Activated B cell treated with CpG ODN at 0.5 μM for 24 hours (primary cell): ENCODE data around the gene EVX2. TPM values are rescaled to one million over a fixed set of nuclear protein-coding genes. Genes with fewer than 3 reads are reported as not detected.

ENCODE experiments used
- ATAC-seq: fragments of 200-7000 bp; cut with Tn5 transposase; one replicate; pipeline ENCODE4 v1.10.0; 2021; ENCODE audit warnings: low read depth, mild to moderate bottlenecking, moderate library complexity
- CTCF ChIA-PET: fragments of 350-600 bp; sonication (Branson Sonifier 250); formaldehyde crosslinking; loops from one replicate; lab custom pipeline; 2021; ENCODE audit warnings: antibody characterized with exemption; lab: Charles Lee
- POLR2A ChIA-PET: fragments of 350-600 bp; sonication (Branson Sonifier 250); formaldehyde crosslinking; loops from one replicate; lab custom pipeline; 2021; ENCODE audit warnings: antibody characterized with exemption; lab: Charles Lee
- DNase-seq: peaks from one replicate; pipeline ENCODE4 v3.0.0; 2022
- H3K27ac Mint-ChIP-seq: one replicate; pipeline ENCODE4 v1.8.0; 2020; ENCODE audit warnings: mixed read lengths
- H3K27me3 Mint-ChIP-seq: one replicate; pipeline ENCODE4 v1.8.0; 2021; ENCODE audit warnings: mixed read lengths
- H3K36me3 Mint-ChIP-seq: one replicate; pipeline ENCODE4 v1.8.0; 2021; ENCODE audit warnings: low read depth, mixed read lengths
- H3K4me1 Mint-ChIP-seq: one replicate; pipeline ENCODE4 v1.8.0; 2021; ENCODE audit warnings: mixed read lengths
- H3K4me3 Mint-ChIP-seq: one replicate; pipeline ENCODE4 v1.8.0; 2020; ENCODE audit warnings: mild to moderate bottlenecking, mixed read lengths
- H3K9me3 Mint-ChIP-seq: one replicate; pipeline ENCODE4 v1.8.0; 2020; ENCODE audit warnings: mixed read lengths
- CTCF ChIP-seq: fragments of 200-600 bp; IDR thresholded peaks from one replicate; pipeline ENCODE4 v1.8.0; 2022; ENCODE audit warnings: antibody characterized with exemption, mild to moderate bottlenecking
- intact Hi-C: fragments of 100-400 bp; cut with micrococcal nuclease; formaldehyde crosslinking; loops from one replicate; pipeline ENCODE4 v1.15.1; 2024
- total RNA-seq: library from RNA; stranded (reverse); gene quantifications from 2 replicates; pipeline ENCODE4 v1.2.3, GENCODE V29; 2022

Gene EVX2
- total RNA-seq, 1 donor from 2014 or later = not detected

- DNase-seq (no peak), ATAC-seq (no peak)
- no peak overlapping the region for H3K4me3 Mint-ChIP-seq
- intact Hi-C loops = no loop called here
- TF ChIP-seq CTCF = no peak
- no peaks in the 10 kb centered on the region for H3K36me3 Mint-ChIP-seq
- no peaks in the 10 kb centered on the region for H3K4me1 Mint-ChIP-seq
- no peaks in the 10 kb centered on the region for H3K9me3 Mint-ChIP-seq
- H3K27me3 Mint-ChIP-seq = peaks cover 73% of the 10 kb centered on the region
- ChIA-PET CTCF (no interaction called here), POLR2A (no interaction called here)
- no peak overlapping the region for H3K27ac Mint-ChIP-seq
These were observed 10.5 kb downstream of the EVX2 start for GRCh38 chr2:176072951-176073904.

GRCh38 chr2:176072292-176072669 lies 11.5 kb downstream of the EVX2 start:
- no peak for TF ChIP-seq CTCF
- Mint-ChIP-seq H3K4me3 (no peak overlapping the region), H3K27ac (no peak overlapping the region), H3K36me3 (no peaks in the 10 kb centered on the region), H3K4me1 (peaks cover 3% of the 10 kb centered on the region), H3K9me3 (no peaks in the 10 kb centered on the region), H3K27me3 (peaks cover 79% of the 10 kb centered on the region)
- intact Hi-C loops = no loop called here
- ATAC-seq (no peak), DNase-seq (no peak)
- POLR2A ChIA-PET = no interaction called here
- CTCF ChIA-PET = no interaction called here

- TF ChIP-seq CTCF = no peak
- H3K27ac Mint-ChIP-seq = no peak overlapping the region
- no peak for ATAC-seq
These were observed 12.2 kb downstream of the EVX2 start for GRCh38 chr2:176071330-176072291.

GRCh38 chr2:176068419-176068832 lies 15.3 kb downstream of the EVX2 start:
- H3K4me3 Mint-ChIP-seq = no peak overlapping the region
- no peaks in the 10 kb centered on the region for H3K9me3 Mint-ChIP-seq
- intact Hi-C loops = no loop called here
- ATAC-seq (no peak), DNase-seq (no peak)
- CTCF ChIA-PET = no interaction called here
- TF ChIP-seq CTCF = no peak
- POLR2A ChIA-PET = no interaction called here
- peaks cover 3% of the 10 kb centered on the region for H3K4me1 Mint-ChIP-seq
- H3K27me3 Mint-ChIP-seq = peaks cover 72% of the 10 kb centered on the region
- no peak overlapping the region for H3K27ac Mint-ChIP-seq
- no peaks in the 10 kb centered on the region for H3K36me3 Mint-ChIP-seq

More at GRCh38 chr2:176071330-176072291, 12.2 kb downstream of the EVX2 start:
- intact Hi-C loops = no loop called here
- H3K36me3 Mint-ChIP-seq = no peaks in the 10 kb centered on the region
- ChIA-PET POLR2A (no interaction called here), CTCF (no interaction called here)
- H3K27me3 Mint-ChIP-seq = peaks cover 78% of the 10 kb centered on the region
- no peaks in the 10 kb centered on the region for H3K9me3 Mint-ChIP-seq
- H3K4me3 Mint-ChIP-seq = no peak overlapping the region
- no peak for DNase-seq
- H3K4me1 Mint-ChIP-seq = peaks cover 3% of the 10 kb centered on the region
